HepG2 (cell line): Measurements from ENCODE around the gene TMCO6. TPM values are rescaled to one million over a fixed set of nuclear protein-coding genes. Genes with fewer than 3 reads are reported as not detected.

Source experiments
- ATRX ChIP-seq: sonication (generic); formaldehyde crosslinking; IDR thresholded peaks from 2 replicates; pipeline ENCODE4 v1.4.0; 2020; ENCODE audit warnings: missing genetic modification reagents, borderline replicate concordance
- HMGXB4 ChIP-seq, 2 experiments: sonication (generic) in 1 of 2; formaldehyde crosslinking in 1 of 2; IDR thresholded peaks; 2 replicates each; pipeline versions ENCODE4 v1.4.0 to v1.6.1; 2018 to 2020; ENCODE audit warnings: missing genetic modification reagents in 2 of 2, borderline replicate concordance in 1 of 2, low read depth in 1 of 2, mild to moderate bottlenecking in 1 of 2, missing biosample characterization in 1 of 2
- MXI1 ChIP-seq: IDR thresholded peaks from 3 replicates; pipeline ENCODE4 v1.6.1; 2012; ENCODE audit warnings: low read depth, low read length, inconsistent platforms, borderline replicate concordance
- PHF21A ChIP-seq: sonication (generic); formaldehyde crosslinking; IDR thresholded peaks from 2 replicates; pipeline ENCODE4 v1.5.0; 2020; ENCODE audit warnings: mild to moderate bottlenecking, missing genetic modification reagents
- PITX1 ChIP-seq: sonication (generic); formaldehyde crosslinking; IDR thresholded peaks from 2 replicates; pipeline ENCODE4 v1.5.1; 2020; ENCODE audit warnings: mild to moderate bottlenecking, missing genetic modification reagents
- SCMH1 ChIP-seq: sonication (generic); formaldehyde crosslinking; IDR thresholded peaks from 2 replicates; pipeline ENCODE4 v1.9.0; 2021; ENCODE audit warnings: missing genetic modification reagents, mild to moderate bottlenecking, borderline replicate concordance
- SIN3B ChIP-seq: fragments of 150-350 bp; IDR thresholded peaks from 2 replicates; pipeline ENCODE4 v1.6.1; 2014; ENCODE audit warnings: low read length
- STAT6 ChIP-seq: sonication (generic); formaldehyde crosslinking; IDR thresholded peaks from 2 replicates; pipeline ENCODE4 v1.4.0; 2020; ENCODE audit warnings: missing genetic modification reagents, mild to moderate bottlenecking, borderline replicate concordance
- ZBTB2 ChIP-seq: sonication (generic); formaldehyde crosslinking; IDR thresholded peaks from 2 replicates; pipeline ENCODE4 v1.8.0; 2022; ENCODE audit warnings: low read depth, missing genetic modification reagents
- ZNF256 ChIP-seq: sonication (generic); formaldehyde crosslinking; conservative IDR thresholded peaks from 2 replicates; pipeline ENCODE4 v1.4.0; 2020; ENCODE audit warnings: missing genetic modification reagents
- ZNF263 ChIP-seq: sonication (generic); formaldehyde crosslinking; IDR thresholded peaks from 2 replicates; pipeline ENCODE4 v1.4.0; 2020; ENCODE audit warnings: missing genetic modification reagents
- ZNF382 ChIP-seq: sonication (generic); formaldehyde crosslinking; IDR thresholded peaks from 2 replicates; pipeline ENCODE4 v1.5.0; 2020; ENCODE audit warnings: missing genetic modification reagents, mild to moderate bottlenecking, borderline replicate concordance
- ZNF646 ChIP-seq: sonication (generic); formaldehyde crosslinking; IDR thresholded peaks from 2 replicates; pipeline ENCODE4 v1.9.0; 2021; ENCODE audit warnings: mild to moderate bottlenecking, missing genetic modification reagents
- ZNF772 ChIP-seq: sonication (generic); formaldehyde crosslinking; IDR thresholded peaks from 2 replicates; pipeline ENCODE4 v1.5.0; 2020; ENCODE audit warnings: mild to moderate bottlenecking, missing genetic modification reagents
- polyA plus RNA-seq, 8 experiments: library from polyadenylated mRNA; depleted of rRNA in 3 of 8; stranded (reverse) in 7 of 8; unstranded in 1 of 8; fragments of >200 nt; fragmentation: Illumina TruSeq in 4 of 8; extraction: Trizol in 4 of 8; gene quantifications; 2 replicates each; pipeline versions ENCODE4 v1.2.1 to v1.2.3, GENCODE V29; 2011 to 2016; ENCODE audit warnings: low read depth in 4 of 8, missing spikeins in 1 of 8, mixed read lengths in 1 of 8; ENCODE audit not compliant: insufficient read depth in 1 of 8
- total RNA-seq, 5 experiments: library from RNA; depleted of rRNA; stranded (reverse); fragments of >200 nt; fragmentation: Illumina TruSeq; extraction: Trizol; gene quantifications; 2 replicates each; pipeline ENCODE4 v1.2.3, GENCODE V29; 2016; ENCODE audit warnings: low read depth in 1 of 5

The TMCO6 gene
- total and polyA plus RNA-seq, 2 of the 13 experiments (the other 11 are each of a cell fraction or from before 2014, with no cell fraction given) = 16.6 to 28.2 TPM

DNA sequence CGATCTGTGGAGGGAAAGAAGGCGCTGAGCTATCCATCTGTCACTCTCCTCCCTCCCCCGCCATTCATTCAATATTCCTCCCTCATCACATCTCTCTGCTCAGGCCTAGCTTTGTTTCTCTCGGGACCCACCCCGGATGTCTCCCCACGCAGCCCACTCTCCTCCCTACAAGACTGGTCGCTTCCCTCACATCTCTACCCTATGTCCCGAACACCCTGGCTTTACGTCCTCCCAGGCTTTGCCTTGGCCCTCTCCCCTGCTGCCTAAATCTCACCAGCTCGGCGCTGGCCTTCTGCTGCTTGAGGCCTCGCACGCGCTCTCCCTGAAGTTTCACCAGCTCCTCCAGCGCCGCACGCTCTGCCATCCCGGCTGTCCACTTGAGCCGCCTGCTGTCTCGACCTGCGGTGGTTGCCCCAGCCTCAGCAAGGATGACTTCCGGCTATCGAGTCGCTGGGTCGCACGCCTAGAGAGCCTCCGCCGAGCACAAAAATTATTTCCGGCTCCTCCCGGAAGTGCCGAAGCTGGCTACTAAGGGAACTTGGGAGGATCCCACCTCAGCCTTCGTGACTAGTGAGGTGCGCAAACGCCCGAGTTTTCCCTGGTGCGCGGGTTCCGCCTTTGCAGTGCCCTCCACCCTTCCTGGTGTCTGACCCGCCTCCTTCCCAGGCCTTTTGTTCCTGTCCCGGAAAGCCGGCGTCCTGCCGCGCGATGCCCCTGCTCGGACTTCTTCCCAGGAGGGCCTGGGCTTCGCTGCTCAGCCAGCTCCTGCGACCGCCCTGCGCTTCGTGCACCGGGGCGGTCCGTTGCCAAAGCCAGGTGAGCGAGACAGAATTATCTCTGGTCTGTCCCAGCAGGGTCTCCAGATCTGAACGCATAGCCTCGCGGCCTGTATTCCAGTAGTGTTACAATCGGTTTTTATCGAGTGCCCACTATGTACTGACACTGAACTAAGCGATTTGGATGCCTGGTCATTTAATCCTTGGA, 52.0 kb downstream of the TMCO6 start, which contains the start of the genes HARS1 and HARS2 (continued):
- no peak for TF ChIP-seq ZNF646 (CRISPR knock-in tag)
- peak; percentile 38; the same call in 1 of the 2 replicates for TF ChIP-seq ZNF256 (CRISPR knock-in tag)
- TF ChIP-seq MXI1 = peak; percentile 91; the same call in 1 of the 3 replicates
- TF ChIP-seq PHF21A (CRISPR knock-in tag) = peak; percentile 87
- no peak for TF ChIP-seq ZNF382 (CRISPR knock-in tag)
- TF ChIP-seq SIN3B = peak; percentile 48
- TF ChIP-seq PITX1 (CRISPR knock-in tag) = peak; percentile 62; the same call in 1 of the 2 replicates
- peak in 1 of 2 experiments; percentile 88; a peak in 2 of 4 replicates for TF ChIP-seq HMGXB4 (CRISPR knock-in tag; IDR thresholded peaks at IDR 0.05; ENCODE audit: borderline replicate concordance in 1 of 2, low read depth in 1 of 2)
- TF ChIP-seq SCMH1 = no peak
- TF ChIP-seq ZNF263 (CRISPR knock-in tag) = peak; percentile 74
- TF ChIP-seq STAT6 (CRISPR knock-in tag) = peak; percentile 86
- TF ChIP-seq ZBTB2 (CRISPR knock-in tag) = peak; percentile 78
- TF ChIP-seq ZNF772 (CRISPR knock-in tag) = no peak
- 0 out of 2 replicates have a peak, but pooled peaks have one; percentile 36 for TF ChIP-seq ATRX (CRISPR knock-in tag)
